Mesenchymal stem cell (in vitro differentiated cells and primary cell): Measurements from ENCODE around the gene COA6.

Source experiments
- DNase-seq: peaks from one replicate; pipeline ENCODE4 v3.0.0-alpha.2; 2013
- H2AFZ ChIP-seq: one replicate; pipeline ENCODE4 v1.6.1; 2013; ENCODE audit warnings: low read depth, mild to moderate bottlenecking, control low read depth, inconsistent platforms, low read length, moderate library complexity
- H2AK5ac ChIP-seq: 2 replicates; pipeline ENCODE4 v1.6.1; 2013; ENCODE audit warnings: low read length, moderate library complexity, mild to moderate bottlenecking, inconsistent platforms; ENCODE audit not compliant: severe bottlenecking
- H2BK120ac ChIP-seq: one replicate; pipeline ENCODE4 v1.6.1; 2013; ENCODE audit warnings: low read depth, mild to moderate bottlenecking, inconsistent platforms, low read length, moderate library complexity
- H2BK12ac ChIP-seq, 2 experiments: one replicate each; pipeline ENCODE4 v1.6.1; 2013; ENCODE audit warnings: inconsistent platforms in 2 of 2, low read length in 2 of 2, mild to moderate bottlenecking in 2 of 2, moderate library complexity in 2 of 2, control low read depth in 1 of 2
- H2BK15ac ChIP-seq: one replicate; pipeline ENCODE4 v1.6.1; 2013; ENCODE audit warnings: mild to moderate bottlenecking, low read depth, inconsistent platforms; ENCODE audit not compliant: poor library complexity, severe bottlenecking
- H2BK5ac ChIP-seq: 2 replicates; pipeline ENCODE4 v1.6.1; 2013; ENCODE audit warnings: low read depth, mild to moderate bottlenecking, low read length, control low read depth, inconsistent platforms; ENCODE audit not compliant: poor library complexity, severe bottlenecking
- H3K14ac ChIP-seq, 2 experiments: one replicate each; pipeline ENCODE4 v1.6.1; 2013; ENCODE audit warnings: inconsistent platforms in 2 of 2, low read length in 2 of 2, control low read depth in 1 of 2, mild to moderate bottlenecking in 1 of 2, moderate library complexity in 1 of 2
- H3K18ac ChIP-seq, 2 experiments: one replicate each; pipeline ENCODE4 v1.6.1; 2013; ENCODE audit warnings: inconsistent platforms in 2 of 2, low read length in 2 of 2, control low read depth in 1 of 2, low read depth in 1 of 2, mild to moderate bottlenecking in 1 of 2
- H3K23ac ChIP-seq, 2 experiments: one replicate each; pipeline ENCODE4 v1.6.1; 2013; ENCODE audit warnings: inconsistent platforms in 2 of 2, low read length in 2 of 2, mild to moderate bottlenecking in 2 of 2, moderate library complexity in 2 of 2, control low read depth in 1 of 2
- H3K27ac ChIP-seq: 2 replicates; pipeline ENCODE4 v1.5.1; 2013; ENCODE audit warnings: mild to moderate bottlenecking, moderate library complexity, low read length, control low read depth, inconsistent platforms; ENCODE audit not compliant: poor library complexity, severe bottlenecking
- H3K27me3 ChIP-seq, 2 experiments: 2 replicates each; pipeline versions ENCODE4 v1.6.1 to v1.7.0; 2013; ENCODE audit warnings: low read length in 2 of 2, mild to moderate bottlenecking in 2 of 2, moderate library complexity in 2 of 2, control low read depth in 1 of 2, inconsistent platforms in 1 of 2; ENCODE audit not compliant: control insufficient read depth in 1 of 2, insufficient read depth in 1 of 2
- H3K36me3 ChIP-seq, 2 experiments: 2 replicates each; pipeline versions ENCODE4 v1.6.1 to v1.7.0; 2013; ENCODE audit warnings: low read length in 2 of 2, control low read depth in 1 of 2, inconsistent platforms in 1 of 2, low read depth in 1 of 2, mild to moderate bottlenecking in 1 of 2; ENCODE audit not compliant: insufficient read depth in 2 of 2, control insufficient read depth in 1 of 2
- H3K4ac ChIP-seq, 2 experiments: one replicate each; pipeline ENCODE4 v1.6.1; 2013; ENCODE audit warnings: inconsistent platforms in 2 of 2, low read length in 2 of 2, mild to moderate bottlenecking in 2 of 2, moderate library complexity in 2 of 2, control low read depth in 1 of 2, low read depth in 1 of 2
- H3K4me1 ChIP-seq: 2 replicates; pipeline ENCODE4 v1.6.1; 2013; ENCODE audit warnings: low read depth, low read length, control low read depth; ENCODE audit not compliant: control insufficient read depth, insufficient read depth
- H3K4me2 ChIP-seq: 2 replicates; pipeline ENCODE4 v1.6.1; 2013; ENCODE audit warnings: low read length, mild to moderate bottlenecking, inconsistent platforms; ENCODE audit not compliant: poor library complexity, severe bottlenecking
- H3K4me3 ChIP-seq, 2 experiments: 2 replicates each; pipeline versions ENCODE4 v1.5.1 to v1.7.0; 2013; ENCODE audit warnings: low read length in 2 of 2, mild to moderate bottlenecking in 2 of 2, control low read depth in 1 of 2, low read depth in 1 of 2; ENCODE audit not compliant: insufficient read depth in 1 of 2
- H3K79me1 ChIP-seq: replicated peaks from 2 replicates; pipeline ENCODE4 v1.6.1; 2013; ENCODE audit warnings: mild to moderate bottlenecking, control low read depth, low read length, inconsistent platforms; ENCODE audit not compliant: poor library complexity, severe bottlenecking
- H3K9ac ChIP-seq: 2 replicates; pipeline ENCODE4 v1.7.0; 2013; ENCODE audit warnings: mild to moderate bottlenecking, low read length, moderate library complexity
- H3K9me3 ChIP-seq: 2 replicates; pipeline ENCODE4 v1.7.0; 2013; ENCODE audit warnings: mild to moderate bottlenecking, low read length; ENCODE audit not compliant: control insufficient read depth
- H4K8ac ChIP-seq: one replicate; pipeline ENCODE4 v1.6.1; 2013; ENCODE audit warnings: inconsistent platforms, mild to moderate bottlenecking, low read length, moderate library complexity
- H4K91ac ChIP-seq: one replicate; pipeline ENCODE4 v1.6.1; 2013; ENCODE audit warnings: mild to moderate bottlenecking, low read length, inconsistent platforms
- WGBS: methylation state at CpG from one replicate; pipeline ENCODE4 v1.1.7; 2013; ENCODE audit warnings: mixed read lengths; 5-methylcytosine and 5-hydroxymethylcytosine counted together

COA6 gene

DNA sequence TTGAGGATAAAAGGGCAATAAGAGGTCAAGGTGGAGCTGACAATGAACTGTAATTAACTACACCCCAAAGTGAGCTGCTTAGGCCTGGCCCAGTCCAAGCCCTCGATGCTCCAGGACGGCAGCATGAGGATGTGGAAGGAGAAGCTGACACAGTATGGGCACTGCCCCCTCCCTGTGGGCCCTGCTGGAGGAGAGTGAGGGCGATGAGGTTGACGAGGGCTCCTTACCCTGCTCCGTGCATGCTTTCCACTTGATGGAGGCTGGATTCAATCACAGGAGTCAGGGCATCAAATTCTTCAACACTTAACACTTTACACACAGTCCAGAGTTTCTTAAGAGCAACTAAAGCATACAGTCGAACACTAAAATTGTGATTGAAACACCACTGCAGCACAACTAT is 32.4 kb downstream of the COA6 start:
- no peak overlapping the region for H3K27ac ChIP-seq
- H3K4me1 ChIP-seq, result no peaks in the 10 kb centered on the region
- H3K4me3 ChIP-seq, result no peak overlapping the region
- no peak overlapping the region for H3K14ac ChIP-seq
- no peaks in the 10 kb centered on the region for H3K27me3 ChIP-seq
- no peak overlapping the region for H2BK120ac ChIP-seq
- no peak overlapping the region for H2BK15ac ChIP-seq
- H4K8ac ChIP-seq, result no peak overlapping the region
- H2AFZ ChIP-seq, result no peak overlapping the region
- no peak for DNase-seq
- 85% methylated on average over 6 of the region's 6 CpGs for WGBS
- H2BK12ac ChIP-seq, result no peak overlapping the region
- H3K9me3 ChIP-seq, result no peaks in the 10 kb centered on the region
- H3K9ac ChIP-seq, result no peak overlapping the region
- H3K4ac ChIP-seq, result no peak overlapping the region
- no peak overlapping the region for H3K23ac ChIP-seq
- no peak overlapping the region for H3K18ac ChIP-seq
- H4K91ac ChIP-seq, result no peak overlapping the region
- H2BK5ac ChIP-seq, result no peak overlapping the region
- no peak overlapping the region for H2AK5ac ChIP-seq
- H3K4me2 ChIP-seq, result no peak overlapping the region
- peaks cover 9 to 35% of the 10 kb centered on the region in 2 experiments for H3K36me3 ChIP-seq
- no peaks in the 10 kb centered on the region for H3K79me1 ChIP-seq

DNA sequence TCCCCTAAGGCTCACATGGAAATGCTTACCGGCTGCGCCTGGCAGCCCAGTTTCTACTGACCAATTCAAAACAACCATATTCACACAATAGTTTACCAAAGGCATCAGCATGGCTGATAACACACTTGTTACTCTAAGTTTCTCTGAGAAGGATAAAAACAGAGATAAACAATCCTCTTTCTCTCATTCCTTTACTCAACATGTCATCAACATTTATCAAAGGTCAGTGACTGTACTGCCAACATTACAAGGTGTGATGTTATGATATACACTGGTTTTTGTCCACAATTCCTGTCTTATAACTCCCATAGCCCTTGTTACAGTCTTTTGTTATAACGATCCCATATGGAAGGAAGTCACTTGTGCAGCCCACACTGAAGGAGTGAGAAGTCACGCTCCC is 33.6 kb downstream of the COA6 start:
- Histone ChIP-seq H2BK120ac (no peak overlapping the region), H3K4me2 (no peak overlapping the region), H3K9me3 (no peaks in the 10 kb centered on the region), H2BK15ac (no peak overlapping the region), H4K91ac (no peak overlapping the region), H3K27me3 (no peaks in the 10 kb centered on the region), H3K4me1 (no peaks in the 10 kb centered on the region), H3K23ac (no peak overlapping the region), H2AK5ac (no peak overlapping the region), H2BK12ac (no peak overlapping the region), H2AFZ (no peak overlapping the region), H4K8ac (no peak overlapping the region), H2BK5ac (no peak overlapping the region), H3K18ac (no peak overlapping the region), H3K27ac (no peak overlapping the region), H3K4me3 (no peak overlapping the region), H3K14ac (no peak overlapping the region), H3K79me1 (no peaks in the 10 kb centered on the region), H3K9ac (no peak overlapping the region), H3K4ac (no peak overlapping the region), H3K36me3 (peaks cover 11 to 41% of the 10 kb centered on the region in 2 experiments)
- DNase-seq, result no peak
- WGBS, result 100% methylated on average over 3 of the region's 4 CpGs

DNA sequence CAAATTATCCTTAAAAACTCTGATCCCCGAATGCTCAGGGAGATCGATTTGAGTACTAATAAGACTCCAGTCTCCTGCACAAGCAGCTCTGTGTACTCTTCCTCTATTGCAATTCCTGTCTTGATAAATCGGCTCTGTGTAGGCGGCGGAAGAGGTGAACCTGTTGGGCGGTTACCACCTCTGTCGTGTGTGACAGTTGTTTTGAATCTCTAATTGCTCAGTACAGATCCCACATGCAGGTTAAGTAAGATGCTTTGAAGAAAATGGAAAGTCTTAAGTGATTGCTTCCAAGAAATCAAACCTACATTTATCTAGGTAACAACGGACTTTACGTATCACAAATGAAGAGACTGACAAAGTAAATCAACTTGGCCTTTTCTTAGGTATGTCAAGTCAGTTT is 35.5 kb downstream of the COA6 start:
- Histone ChIP-seq H3K9ac (no peak overlapping the region), H3K4me3 (no peak overlapping the region), H3K9me3 (no peaks in the 10 kb centered on the region), H2AFZ (no peak overlapping the region), H3K4me1 (peaks cover 2% of the 10 kb centered on the region), H3K79me1 (no peaks in the 10 kb centered on the region), H3K36me3 (peaks cover 16 to 54% of the 10 kb centered on the region in 2 experiments), H3K23ac (no peak overlapping the region), H4K8ac (no peak overlapping the region), H2AK5ac (no peak overlapping the region), H3K27ac (no peak overlapping the region), H2BK12ac (no peak overlapping the region), H2BK120ac (no peak overlapping the region), H2BK15ac (no peak overlapping the region), H3K18ac (no peak overlapping the region), H3K27me3 (no peaks in the 10 kb centered on the region), H2BK5ac (no peak overlapping the region), H3K4ac (no peak overlapping the region), H4K91ac (no peak overlapping the region), H3K4me2 (no peak overlapping the region), H3K14ac (no peak overlapping the region)
- no peak for DNase-seq
- over 99% methylated on average over 7 of the region's 9 CpGs for WGBS

GRCh38 chr1:234409328-234409727 is 36.1 kb downstream of the COA6 start:
- WGBS, result 79% methylated on average over 5 of the region's 5 CpGs
- peak; percentile 12 for DNase-seq

More at GRCh38 chr1:234409328-234409727, 36.1 kb downstream of the COA6 start:
- no peak overlapping the region for H4K8ac ChIP-seq
- H4K91ac ChIP-seq, result no peak overlapping the region
- peaks cover 2% of the 10 kb centered on the region for H3K4me1 ChIP-seq
- no peaks in the 10 kb centered on the region for H3K9me3 ChIP-seq
- H2BK12ac ChIP-seq, result no peak overlapping the region
- H3K79me1 ChIP-seq, result no peaks in the 10 kb centered on the region
- H3K4ac ChIP-seq, result no peak overlapping the region
- no peak overlapping the region for H2AK5ac ChIP-seq
- H2AFZ ChIP-seq, result no peak overlapping the region
- no peak overlapping the region for H2BK120ac ChIP-seq
- H3K4me3 ChIP-seq, result no peak overlapping the region
- H3K14ac ChIP-seq, result no peak overlapping the region
- H3K4me2 ChIP-seq, result no peak overlapping the region
- no peaks in the 10 kb centered on the region for H3K27me3 ChIP-seq
- H3K23ac ChIP-seq, result no peak overlapping the region
- no peak overlapping the region for H3K9ac ChIP-seq
- no peak overlapping the region for H2BK5ac ChIP-seq
- peaks cover 16 to 57% of the 10 kb centered on the region in 2 experiments for H3K36me3 ChIP-seq
- H2BK15ac ChIP-seq, result no peak overlapping the region
- H3K18ac ChIP-seq, result no peak overlapping the region
- H3K27ac ChIP-seq, result no peak overlapping the region
